ENCODE results near the gene TAF1C.

DNA sequence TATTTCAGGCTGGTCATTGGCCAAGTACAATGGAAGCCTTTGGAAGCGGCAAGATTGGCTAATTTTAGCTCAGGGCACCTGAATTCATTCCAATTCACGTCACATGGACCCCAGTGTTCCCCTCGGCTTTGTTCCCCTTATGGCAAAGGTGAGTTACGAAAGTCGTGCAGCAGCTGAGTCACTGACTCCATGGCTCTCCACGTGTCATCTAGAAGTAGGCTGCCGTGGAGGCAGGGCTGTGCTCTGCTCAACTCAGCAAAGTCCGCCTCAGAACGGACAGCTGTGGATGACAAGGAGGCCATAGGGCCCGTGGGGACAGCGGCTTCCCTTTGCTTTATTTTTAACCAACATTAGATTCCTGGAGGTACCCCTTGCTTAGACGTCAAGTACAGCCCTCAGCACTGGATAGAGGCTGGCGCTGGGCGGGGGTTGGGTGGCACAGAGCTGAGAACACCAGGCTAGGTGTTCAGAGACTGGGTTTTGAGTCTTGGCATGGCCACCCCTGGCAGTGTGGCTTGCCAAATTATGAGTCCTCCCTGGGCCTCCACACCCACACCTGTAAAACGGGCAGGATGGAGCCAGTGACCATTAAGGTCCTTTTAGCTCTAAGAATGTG, 27.7 kb upstream of the TAF1C start:
- TF ChIP-seq CTCF (IDR thresholded peaks at IDR 0.05 in 8 of 11, conservative IDR thresholded peaks at IDR 0.05 in 3 of 11) (no peak), POLR2A (IDR thresholded peaks at IDR 0.05) (no peak)
